ENCODE results near the gene SEC24A. TPM values are rescaled to one million over a fixed set of nuclear protein-coding genes. Genes with fewer than 3 reads are reported as not detected.
A peak's percentile ranks its signal among the peaks of the same experiment; 100 is the strongest.
"Not testable (repeated sequence)": the region's sequence is repeated elsewhere in the genome, so short reads cannot be mapped to it uniquely, and the experiment has no call there.

Gene SEC24A
- total and polyA plus RNA-seq, 9 donors = 14.5 to 25.4 (median 17.2) TPM

GRCh38 chr5:134647750-134648424 lies 698 bp upstream of the SEC24A start:
- DNase-seq = peak; percentile 57
- Histone ChIP-seq H3K9me3 (replicated peaks; ENCODE audit: control insufficient read depth, low read depth, low read length) (no peaks in the 10 kb centered on the region), H3K4me1 (ENCODE audit: control insufficient read depth, insufficient read depth, low read length) (peaks cover 4% of the 10 kb centered on the region), H3K27ac (ENCODE audit: low read length) (peak overlapping the region; percentile 99), H3K4me3 (ENCODE audit: low read length) (peak overlapping the region; percentile 76), H3K27me3 (ENCODE audit: control insufficient read depth, insufficient read depth, low read length) (no peaks in the 10 kb centered on the region), H3K36me3 (ENCODE audit: control insufficient read depth, insufficient read depth, low read length) (no peaks in the 10 kb centered on the region)
- WGBS (ENCODE audit: insufficient coverage) = 0% methylated on average over 8 of the region's 15 CpGs

DNA sequence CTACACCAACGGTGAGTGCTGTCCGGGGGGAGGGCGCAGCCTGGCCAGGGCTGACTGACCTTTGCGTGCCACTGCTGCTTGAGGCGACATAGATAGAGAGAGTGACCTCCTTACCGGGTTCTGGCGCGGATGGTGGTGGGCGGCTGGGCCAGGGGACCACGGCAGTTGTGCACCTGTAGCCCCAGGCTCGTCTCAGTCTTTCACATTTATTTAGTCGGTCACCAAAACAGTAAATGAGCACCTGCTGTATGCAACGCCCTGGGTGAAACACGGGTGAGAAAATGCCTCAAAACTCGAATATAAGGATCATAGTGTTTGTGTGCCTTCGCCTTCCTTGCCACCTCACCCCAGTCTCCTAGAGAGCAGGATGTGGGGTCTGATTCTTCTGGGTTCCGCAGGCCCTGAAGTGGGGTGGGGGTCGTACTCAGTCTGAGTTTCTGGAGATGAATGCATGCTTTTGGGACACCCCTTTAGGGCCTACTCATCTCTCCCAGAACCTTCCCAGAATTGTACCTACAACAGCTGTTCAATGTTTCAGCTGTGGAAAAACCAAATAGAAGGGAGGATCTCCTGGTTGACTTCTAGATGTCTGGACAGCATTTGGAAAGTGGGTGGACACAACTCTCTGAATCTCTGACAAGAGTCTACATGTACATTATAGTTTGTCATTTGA lies 714 bp downstream of the SEC24A start:
- Histone ChIP-seq H3K27me3 (ENCODE audit: control insufficient read depth, insufficient read depth, low read length) (no peaks in the 10 kb centered on the region), H3K9me3 (replicated peaks; ENCODE audit: control insufficient read depth, low read depth, low read length) (no peaks in the 10 kb centered on the region), H3K27ac (ENCODE audit: low read length) (peak overlapping the region; percentile 99), H3K4me1 (ENCODE audit: control insufficient read depth, insufficient read depth, low read length) (peaks cover 4% of the 10 kb centered on the region), H3K4me3 (ENCODE audit: low read length) (peak overlapping the region; percentile 76), H3K36me3 (ENCODE audit: control insufficient read depth, insufficient read depth, low read length) (no peaks in the 10 kb centered on the region)
- 0% methylated on average over 12 of the region's 18 CpGs for WGBS (ENCODE audit: insufficient coverage)
- peak; percentile 38 for DNase-seq

- H3K4me3 ChIP-seq (ENCODE audit: low read length); H3K36me3 ChIP-seq (ENCODE audit: control insufficient read depth, insufficient read depth, low read length): not testable (repeated sequence)
- WGBS (ENCODE audit: insufficient coverage) = no CpG with 5 or more reads among the region's 6 CpGs
Observed at GRCh38 chr5:134650660-134651059, 2.1 kb downstream of the SEC24A start.

DNA sequence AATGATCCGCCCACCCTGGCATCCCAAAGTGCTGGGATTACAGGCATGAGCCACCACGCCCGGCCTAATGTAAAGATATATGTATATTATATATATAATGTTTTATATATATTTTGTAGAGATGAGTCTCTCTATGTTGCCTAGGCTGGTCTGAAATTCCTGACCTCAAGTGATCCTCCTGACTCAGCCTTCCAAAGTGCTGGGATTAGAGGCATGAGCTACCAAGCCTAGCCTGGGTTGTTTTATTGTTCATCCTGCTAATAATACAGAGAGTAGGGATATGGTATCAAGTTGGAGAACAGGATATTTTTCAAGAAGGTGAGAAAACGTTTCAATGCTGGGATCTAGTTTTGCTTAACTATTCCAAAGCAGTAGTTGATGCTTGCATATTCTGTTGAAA lies 2.9 kb downstream of the SEC24A start:
- WGBS (ENCODE audit: insufficient coverage) = 40% methylated on average over 1 of the region's 4 CpGs
- H3K4me1 ChIP-seq (ENCODE audit: control insufficient read depth, insufficient read depth, low read length) = peaks cover 4% of the 10 kb centered on the region

More at GRCh38 chr5:134650660-134651059, 2.1 kb downstream of the SEC24A start:
- not testable (repeated sequence) for H3K27ac ChIP-seq (ENCODE audit: low read length); H3K9me3 ChIP-seq (replicated peaks; ENCODE audit: control insufficient read depth, low read depth, low read length); DNase-seq; H3K27me3 ChIP-seq (ENCODE audit: control insufficient read depth, insufficient read depth, low read length); H3K4me1 ChIP-seq (ENCODE audit: control insufficient read depth, insufficient read depth, low read length)

DNA sequence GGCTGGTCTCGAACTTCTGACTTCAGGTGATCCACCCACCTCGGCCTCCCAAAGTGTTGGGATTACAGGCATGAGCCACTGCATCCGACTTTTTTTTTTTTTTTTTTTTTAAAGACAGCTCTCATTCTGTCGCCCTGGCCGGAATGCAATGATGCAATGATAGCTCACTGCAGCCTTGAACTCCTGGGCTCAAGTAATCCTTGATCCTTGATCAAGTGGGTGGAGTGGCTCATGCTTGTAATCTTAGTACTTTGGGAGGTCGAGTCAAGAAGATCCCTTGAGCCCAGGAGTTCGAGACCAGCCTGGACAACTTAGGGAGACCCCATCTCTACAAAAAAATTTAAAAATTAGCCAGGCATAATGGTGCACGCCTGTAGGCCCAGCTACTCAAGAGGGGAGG lies 8.1 kb downstream of the SEC24A start:
- no peak overlapping the region for H3K27ac ChIP-seq (ENCODE audit: low read length)
- H3K27me3 ChIP-seq (ENCODE audit: control insufficient read depth, insufficient read depth, low read length) = no peaks in the 10 kb centered on the region
- DNase-seq = no peak
- H3K4me1 ChIP-seq (ENCODE audit: control insufficient read depth, insufficient read depth, low read length) = no peaks in the 10 kb centered on the region
- no CpG with 5 or more reads among the region's 8 CpGs for WGBS (ENCODE audit: insufficient coverage)
- H3K9me3 ChIP-seq (replicated peaks; ENCODE audit: control insufficient read depth, low read depth, low read length) = no peaks in the 10 kb centered on the region
- no peak overlapping the region for H3K4me3 ChIP-seq (ENCODE audit: low read length)
- H3K36me3 ChIP-seq (ENCODE audit: control insufficient read depth, insufficient read depth, low read length) = peaks cover 9% of the 10 kb centered on the region

More for the DNA sequence above, 2.9 kb downstream of the SEC24A start:
- Histone ChIP-seq H3K36me3 (ENCODE audit: control insufficient read depth, insufficient read depth, low read length) (no peaks in the 10 kb centered on the region), H3K9me3 (replicated peaks; ENCODE audit: control insufficient read depth, low read depth, low read length) (no peaks in the 10 kb centered on the region), H3K27ac (ENCODE audit: low read length) (no peak overlapping the region), H3K4me3 (ENCODE audit: low read length) (no peak overlapping the region), H3K27me3 (ENCODE audit: control insufficient read depth, insufficient read depth, low read length) (no peaks in the 10 kb centered on the region)
- DNase-seq = no peak

- no CpG with 5 or more reads among the region's 4 CpGs for WGBS (ENCODE audit: insufficient coverage)
- no peaks in the 10 kb centered on the region for H3K9me3 ChIP-seq (replicated peaks; ENCODE audit: control insufficient read depth, low read depth, low read length)
- H3K27ac ChIP-seq (ENCODE audit: low read length) = no peak overlapping the region
- no peak for DNase-seq
- H3K4me1 ChIP-seq (ENCODE audit: control insufficient read depth, insufficient read depth, low read length) = no peaks in the 10 kb centered on the region
- H3K4me3 ChIP-seq (ENCODE audit: low read length) = no peak overlapping the region
- no peaks in the 10 kb centered on the region for H3K27me3 ChIP-seq (ENCODE audit: control insufficient read depth, insufficient read depth, low read length)
- peaks cover 22% of the 10 kb centered on the region for H3K36me3 ChIP-seq (ENCODE audit: control insufficient read depth, insufficient read depth, low read length)
Observed at GRCh38 chr5:134659456-134659855, 10.9 kb downstream of the SEC24A start.

DNA sequence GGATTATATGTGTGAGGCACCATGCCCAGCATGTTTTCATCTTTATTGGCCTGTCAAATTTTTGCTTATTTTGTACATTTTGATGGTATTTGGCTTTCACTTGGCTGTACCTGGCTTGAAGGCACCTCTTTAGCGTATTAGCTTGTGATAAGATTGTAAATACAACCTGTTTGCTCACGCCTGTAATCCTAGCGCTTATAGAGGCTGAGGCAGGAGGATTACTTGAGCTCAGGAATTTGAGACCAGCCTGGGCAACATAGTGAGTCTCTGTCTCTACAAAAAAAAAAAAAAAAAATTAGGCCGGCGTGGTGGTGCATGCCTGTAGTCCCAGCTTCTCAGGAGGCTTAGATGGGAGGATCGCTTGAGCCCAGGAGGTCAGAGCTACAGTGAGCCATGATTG lies 11.3 kb downstream of the SEC24A start:
- Histone ChIP-seq H3K36me3 (ENCODE audit: control insufficient read depth, insufficient read depth, low read length) (peaks cover 22% of the 10 kb centered on the region), H3K4me3 (ENCODE audit: low read length) (no peak overlapping the region), H3K4me1 (ENCODE audit: control insufficient read depth, insufficient read depth, low read length) (no peaks in the 10 kb centered on the region), H3K27ac (ENCODE audit: low read length) (no peak overlapping the region), H3K27me3 (ENCODE audit: control insufficient read depth, insufficient read depth, low read length) (no peaks in the 10 kb centered on the region), H3K9me3 (replicated peaks; ENCODE audit: control insufficient read depth, low read depth, low read length) (no peaks in the 10 kb centered on the region)
- DNase-seq = no peak
- WGBS (ENCODE audit: insufficient coverage) = 100% methylated on average over 2 of the region's 6 CpGs

DNA sequence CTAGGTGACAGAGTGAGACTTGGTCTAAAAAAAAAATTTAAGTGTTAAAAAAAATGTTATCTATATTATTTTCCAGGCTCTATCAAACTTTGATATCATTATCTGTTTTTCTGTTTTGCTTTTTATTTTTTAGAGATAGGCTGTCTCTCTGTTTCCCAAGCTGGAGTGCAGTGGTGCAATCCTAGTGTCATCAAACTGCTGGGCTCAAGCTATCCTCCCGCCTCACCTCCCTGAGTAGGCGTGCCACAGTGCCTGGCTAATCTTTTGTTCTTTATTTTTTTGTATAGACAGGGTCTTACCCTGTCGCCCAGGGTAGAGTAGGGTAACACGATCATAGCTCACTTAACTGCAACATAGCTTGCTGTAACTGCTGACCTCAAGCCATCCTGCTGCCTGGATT lies 14.4 kb downstream of the SEC24A start:
- DNase-seq = no peak
- Histone ChIP-seq H3K9me3 (replicated peaks; ENCODE audit: control insufficient read depth, low read depth, low read length) (no peaks in the 10 kb centered on the region), H3K27me3 (ENCODE audit: control insufficient read depth, insufficient read depth, low read length) (no peaks in the 10 kb centered on the region), H3K27ac (ENCODE audit: low read length) (no peak overlapping the region), H3K36me3 (ENCODE audit: control insufficient read depth, insufficient read depth, low read length) (peaks cover 29% of the 10 kb centered on the region), H3K4me1 (ENCODE audit: control insufficient read depth, insufficient read depth, low read length) (no peaks in the 10 kb centered on the region), H3K4me3 (ENCODE audit: low read length) (no peak overlapping the region)
- WGBS (ENCODE audit: insufficient coverage) = no CpG with 5 or more reads among the region's 4 CpGs

DNA sequence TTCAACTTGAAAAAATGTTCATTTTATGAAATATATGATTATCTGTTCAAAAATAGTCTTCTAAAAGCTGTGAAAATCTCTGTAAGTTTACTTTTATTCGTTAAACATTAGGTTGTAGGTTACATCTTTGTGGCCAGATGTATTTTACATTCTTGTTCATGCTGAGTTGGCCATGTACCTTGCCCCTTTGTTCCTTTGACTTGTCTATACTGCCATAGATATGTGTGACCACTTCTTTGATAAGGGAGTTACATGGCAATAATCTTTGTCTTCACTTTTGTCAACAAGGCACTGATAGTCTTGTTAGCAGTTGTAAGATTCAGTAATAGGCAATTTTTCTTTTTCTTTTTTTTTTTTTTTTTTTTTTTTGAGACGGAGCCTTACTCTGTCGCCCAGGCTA lies 15.9 kb downstream of the SEC24A start:
- no peak overlapping the region for H3K4me3 ChIP-seq (ENCODE audit: low read length)
- no peak overlapping the region for H3K27ac ChIP-seq (ENCODE audit: low read length)
- H3K9me3 ChIP-seq (replicated peaks; ENCODE audit: control insufficient read depth, low read depth, low read length) = no peaks in the 10 kb centered on the region
- H3K4me1 ChIP-seq (ENCODE audit: control insufficient read depth, insufficient read depth, low read length) = no peaks in the 10 kb centered on the region
- no peak for DNase-seq
- no peaks in the 10 kb centered on the region for H3K27me3 ChIP-seq (ENCODE audit: control insufficient read depth, insufficient read depth, low read length)
- no CpG with 5 or more reads among the region's 3 CpGs for WGBS (ENCODE audit: insufficient coverage)
- H3K36me3 ChIP-seq (ENCODE audit: control insufficient read depth, insufficient read depth, low read length) = peaks cover 32% of the 10 kb centered on the region

GRCh38 chr5:134673546-134673945 lies 25.0 kb downstream of the SEC24A start:
- H3K36me3 ChIP-seq (ENCODE audit: control insufficient read depth, insufficient read depth, low read length) = peaks cover 56% of the 10 kb centered on the region

More at GRCh38 chr5:134673546-134673945, 25.0 kb downstream of the SEC24A start:
- not testable (repeated sequence) for H3K27me3 ChIP-seq (ENCODE audit: control insufficient read depth, insufficient read depth, low read length); H3K27ac ChIP-seq (ENCODE audit: low read length); H3K9me3 ChIP-seq (replicated peaks; ENCODE audit: control insufficient read depth, low read depth, low read length); H3K4me1 ChIP-seq (ENCODE audit: control insufficient read depth, insufficient read depth, low read length); H3K4me3 ChIP-seq (ENCODE audit: low read length); DNase-seq
- no CpG with 5 or more reads among the region's 4 CpGs for WGBS (ENCODE audit: insufficient coverage)
